NCI-H524 (cell line): ENCODE data around the gene DAPL1.

ENCODE experiments used
- DNase-seq, 2 experiments: peaks; one replicate each; lab custom pipeline; 2025; lab: John Stamatoyannopoulos, UW

The DAPL1 gene

GRCh38 chr2:158795195-158795924, at the start of gene DAPL1:
DAPL1 (plus strand) TSS chr2:158795317; CDS start chr2:158795373, 56 bp downstream.
- peak in 1 of 2 experiments; percentile 54 for DNase-seq

GRCh38 chr2:158745866-158746382, 49.2 kb upstream of the DAPL1 start:
- no peak for DNase-seq

- DNase-seq: no peak
These were observed 48.6 kb upstream of the DAPL1 start for GRCh38 chr2:158746488-158746887.

GRCh38 chr2:158747281-158747680, 47.8 kb upstream of the DAPL1 start:
- DNase-seq: no peak

- peak; percentile 22 to 63 for DNase-seq
These were observed 46.1 kb upstream of the DAPL1 start for GRCh38 chr2:158748926-158749590.

GRCh38 chr2:158750458-158751125, 44.5 kb upstream of the DAPL1 start:
- peak; percentile 39 to 75 for DNase-seq

- DNase-seq: peak; percentile 32 to 69
These were observed 41.2 kb upstream of the DAPL1 start for GRCh38 chr2:158753641-158754611.

- DNase-seq: peak in 1 of 2 experiments; percentile 39
These were observed 39.6 kb upstream of the DAPL1 start for GRCh38 chr2:158755310-158756087.

GRCh38 chr2:158756331-158756730, 38.8 kb upstream of the DAPL1 start:
- no peak for DNase-seq

GRCh38 chr2:158756976-158757375, 38.1 kb upstream of the DAPL1 start:
- peak; percentile 26 to 51 for DNase-seq

- no peak for DNase-seq
These were observed 34.2 kb upstream of the DAPL1 start for GRCh38 chr2:158760887-158761286.

GRCh38 chr2:158761621-158762020, 33.5 kb upstream of the DAPL1 start:
- no peak for DNase-seq

GRCh38 chr2:158762336-158762735, 32.8 kb upstream of the DAPL1 start:
- DNase-seq: no peak

- DNase-seq: no peak
These were observed 28.6 kb upstream of the DAPL1 start for GRCh38 chr2:158766524-158766923.

- no peak for DNase-seq
These were observed 22.6 kb upstream of the DAPL1 start for GRCh38 chr2:158772306-158773078.

GRCh38 chr2:158773121-158773520, 22.0 kb upstream of the DAPL1 start:
- DNase-seq: no peak

GRCh38 chr2:158774681-158775080, 20.4 kb upstream of the DAPL1 start:
- DNase-seq: no peak

- DNase-seq: no peak
These were observed 19.7 kb upstream of the DAPL1 start for GRCh38 chr2:158775273-158776027.

GRCh38 chr2:158776231-158776630, 18.9 kb upstream of the DAPL1 start:
- DNase-seq: peak in 1 of 2 experiments; percentile 34
